PC-3 (cell line): ENCODE data around the gene ERCC4. TPM values are rescaled to one million over a fixed set of nuclear protein-coding genes. Genes with fewer than 3 reads are reported as not detected.

Experiments
- ATAC-seq: fragments of 200-7000 bp; cut with Tn5 transposase; 2 replicates; pipeline ENCODE4 v1.9.1; 2020; ENCODE audit warnings: mild to moderate bottlenecking, moderate library complexity
- BruUV-seq: library from RNA; stranded (reverse); fragments of 400-500 nt; replicated peaks from 2 replicates; lab custom pipeline; 2021; lab: Mats Ljungman, UMichigan
- CTCF ChIA-PET: fragments of 300-600 bp; sonication (Branson Sonifier 250); formaldehyde crosslinking; loops from one replicate; lab custom pipeline; 2022; ENCODE audit warnings: antibody characterized with exemption; lab: Charles Lee
- POLR2A ChIA-PET: fragments of 300-600 bp; sonication (Branson Sonifier 250); formaldehyde crosslinking; loops from one replicate; lab custom pipeline; 2022; ENCODE audit warnings: antibody characterized with exemption; ENCODE audit not compliant: unreplicated experiment; lab: Charles Lee
- DNase-seq: peaks from one replicate; pipeline ENCODE4 v3.0.0-alpha.2; 2015
- H2AFZ ChIP-seq: fragments of 300-600 bp; sonication (generic); 2 replicates; pipeline ENCODE4 v1.6.0; 2016; ENCODE audit warnings: antibody characterized with exemption, low read length
- H3F3A ChIP-seq: fragments of 300-600 bp; sonication (generic); one replicate; pipeline ENCODE4 v1.6.0; 2017; ENCODE audit warnings: antibody characterized with exemption, low read length, control low read depth, mild to moderate bottlenecking; ENCODE audit not compliant: unreplicated experiment
- H3K27ac ChIP-seq: fragments of 300-600 bp; sonication (generic); 2 replicates; pipeline ENCODE4 v1.5.1; 2016; ENCODE audit warnings: mild to moderate bottlenecking, low read length
- H3K27me3 ChIP-seq: fragments of 300-600 bp; sonication (generic); 2 replicates; pipeline ENCODE4 v1.6.1; 2016; ENCODE audit warnings: low read length, mixed read lengths
- H3K36me3 ChIP-seq: fragments of 300-600 bp; sonication (generic); 2 replicates; pipeline ENCODE4 v1.6.1; 2016; ENCODE audit warnings: low read depth, mixed run types, low read length, mixed read lengths
- H3K4me1 ChIP-seq: fragments of 300-600 bp; sonication (generic); 2 replicates; pipeline ENCODE4 v1.5.1; 2016; ENCODE audit warnings: low read length; ENCODE audit not compliant: insufficient read depth
- H3K4me2 ChIP-seq: fragments of 300-600 bp; sonication (generic); 2 replicates; pipeline ENCODE4 v1.6.0; 2016; ENCODE audit warnings: low read length
- H3K4me3 ChIP-seq: fragments of 300-600 bp; sonication (generic); 2 replicates; pipeline ENCODE4 v1.5.1; 2016; ENCODE audit warnings: mild to moderate bottlenecking, low read length, mixed read lengths
- H3K79me2 ChIP-seq: fragments of 300-600 bp; sonication (generic); 2 replicates; pipeline ENCODE4 v1.6.1; 2017; ENCODE audit warnings: low read length, mixed read lengths
- H3K9ac ChIP-seq: fragments of 300-600 bp; sonication (generic); 2 replicates; pipeline ENCODE4 v1.6.0; 2016; ENCODE audit warnings: mild to moderate bottlenecking, low read length
- H3K9me2 ChIP-seq: fragments of 300-600 bp; sonication (generic); replicated peaks from 2 replicates; pipeline ENCODE4 v1.6.1; 2016; ENCODE audit warnings: mixed run types, low read length, mixed read lengths
- H3K9me3 ChIP-seq: fragments of 300-600 bp; sonication (generic); 2 replicates; pipeline ENCODE4 v1.6.1; 2016; ENCODE audit warnings: low read length, mixed read lengths
- H4K20me1 ChIP-seq: fragments of 300-600 bp; sonication (generic); 2 replicates; pipeline ENCODE4 v1.6.1; 2016; ENCODE audit warnings: low read length, mixed read lengths
- CTCF ChIP-seq: fragments of 300-600 bp; sonication (generic); conservative IDR thresholded peaks from 2 replicates; pipeline ENCODE4 v1.5.1; 2017; ENCODE audit warnings: antibody characterized with exemption, low read depth, mild to moderate bottlenecking, low read length
- EZH2 ChIP-seq: fragments of 300-600 bp; sonication (generic); IDR thresholded peaks from one replicate; pipeline ENCODE4 v1.6.1; 2017; ENCODE audit warnings: antibody characterized with exemption, mild to moderate bottlenecking, low read length; ENCODE audit not compliant: unreplicated experiment
- EZH2phosphoT487 ChIP-seq: fragments of 300-600 bp; sonication (generic); IDR thresholded peaks from 2 replicates; pipeline ENCODE4 v1.6.1; 2018; ENCODE audit warnings: mild to moderate bottlenecking, antibody characterized with exemption, low read length, borderline replicate concordance
- intact Hi-C: fragments of 100-400 bp; cut with micrococcal nuclease; formaldehyde crosslinking; loops from 2 replicates; pipeline ENCODE4 v1.9.0; 2023
- total RNA-seq: library from RNA; depleted of rRNA; stranded (reverse); fragments of >200 nt; gene quantifications from 2 replicates; pipeline ENCODE4 v1.2.3, GENCODE V29; 2014

The ERCC4 gene
- total RNA-seq, 1 experiment from 2014 or later = 3.2 TPM

- Histone ChIP-seq H3K9me2 (no peaks in the 10 kb centered on the region), H3K4me2 (no peak overlapping the region), H3K4me1 (peaks cover 11% of the 10 kb centered on the region), H4K20me1 (no peaks in the 10 kb centered on the region), H3K36me3 (no peaks in the 10 kb centered on the region), H3K79me2 (no peaks in the 10 kb centered on the region), H3K9ac (no peak overlapping the region), H3K9me3 (no peaks in the 10 kb centered on the region), H2AFZ (no peak overlapping the region), H3K27me3 (no peaks in the 10 kb centered on the region), H3K4me3 (no peak overlapping the region), H3K27ac (no peak overlapping the region), H3F3A (no peaks in the 10 kb centered on the region)
- CTCF ChIA-PET = no interaction called here
- POLR2A ChIA-PET = no interaction called here
- BruUV-seq = no TSS peak
- no peak for TF ChIP-seq EZH2phosphoT487
- no peak for TF ChIP-seq CTCF
- TF ChIP-seq EZH2 = no peak
- intact Hi-C loops = no loop called here
- ATAC-seq (no peak), DNase-seq (no peak)
These were observed 31.7 kb downstream of the ERCC4 start for GRCh38 chr16:13951611-13952010.

GRCh38 chr16:13953501-13953900 is 33.5 kb downstream of the ERCC4 start:
- Histone ChIP-seq H3K9ac (no peak overlapping the region), H4K20me1 (no peaks in the 10 kb centered on the region), H3K36me3 (no peaks in the 10 kb centered on the region), H3K9me3 (no peaks in the 10 kb centered on the region), H3K4me2 (no peak overlapping the region), H3K4me3 (no peak overlapping the region), H3K27ac (no peak overlapping the region), H3K79me2 (no peaks in the 10 kb centered on the region), H3K27me3 (no peaks in the 10 kb centered on the region), H3K9me2 (no peaks in the 10 kb centered on the region), H3K4me1 (peaks cover 30% of the 10 kb centered on the region), H2AFZ (no peak overlapping the region), H3F3A (peaks cover 2% of the 10 kb centered on the region)
- no TSS peak for BruUV-seq
- ATAC-seq (no peak), DNase-seq (no peak)
- CTCF ChIA-PET = no interaction called here
- intact Hi-C loops = no loop called here
- TF ChIP-seq EZH2phosphoT487 (no peak), CTCF (no peak), EZH2 (no peak)
- POLR2A ChIA-PET = no interaction called here

GRCh38 chr16:13956635-13957196 is 36.8 kb downstream of the ERCC4 start:
- ATAC-seq (no peak), DNase-seq (no peak)
- Histone ChIP-seq H3K9me2 (no peaks in the 10 kb centered on the region), H3F3A (peaks cover 2% of the 10 kb centered on the region), H3K4me3 (peak overlapping the region; percentile 68; the same call in 1 of the 2 replicates), H3K27me3 (no peaks in the 10 kb centered on the region), H3K79me2 (no peaks in the 10 kb centered on the region), H2AFZ (peak overlapping the region; percentile 60), H3K9me3 (no peaks in the 10 kb centered on the region), H3K9ac (peak overlapping the region; percentile 81; the same call in 1 of the 2 replicates), H3K4me1 (peaks cover 32% of the 10 kb centered on the region), H3K4me2 (peak overlapping the region; percentile 98), H3K36me3 (no peaks in the 10 kb centered on the region), H3K27ac (peak overlapping the region; percentile 100), H4K20me1 (no peaks in the 10 kb centered on the region)
- no TSS peak for BruUV-seq
- POLR2A ChIA-PET = no interaction called here
- CTCF ChIA-PET = no interaction called here
- intact Hi-C loops = no loop called here
- TF ChIP-seq EZH2phosphoT487 = no peak
- no peak for TF ChIP-seq EZH2
- TF ChIP-seq CTCF = no peak
